OCI-LY7 (cell line): Measurements from ENCODE around the gene TSPAN17.

ENCODE experiments used
- EZH2phosphoT487 ChIP-seq: fragments of 200-600 bp; sonication (generic); IDR thresholded peaks from 2 replicates; pipeline ENCODE4 v1.6.1; 2018; ENCODE audit warnings: low read depth, borderline replicate concordance, mild to moderate bottlenecking, mixed run types, antibody characterized with exemption, low read length, moderate library complexity, mixed read lengths
- TF ChIP-seq, protein P1 (sequence below): fragments of 200-600 bp; sonication (generic); conservative IDR thresholded peaks from 2 replicates; pipeline ENCODE4 v1.5.1; 2014; ENCODE audit warnings: mild to moderate bottlenecking, antibody characterized with exemption, low read length, moderate library complexity, mixed read lengths

GRCh38 chr5:176646049-176646706, 1.1 kb upstream of the TSPAN17 start:
- TF ChIP-seq, protein P1, sequence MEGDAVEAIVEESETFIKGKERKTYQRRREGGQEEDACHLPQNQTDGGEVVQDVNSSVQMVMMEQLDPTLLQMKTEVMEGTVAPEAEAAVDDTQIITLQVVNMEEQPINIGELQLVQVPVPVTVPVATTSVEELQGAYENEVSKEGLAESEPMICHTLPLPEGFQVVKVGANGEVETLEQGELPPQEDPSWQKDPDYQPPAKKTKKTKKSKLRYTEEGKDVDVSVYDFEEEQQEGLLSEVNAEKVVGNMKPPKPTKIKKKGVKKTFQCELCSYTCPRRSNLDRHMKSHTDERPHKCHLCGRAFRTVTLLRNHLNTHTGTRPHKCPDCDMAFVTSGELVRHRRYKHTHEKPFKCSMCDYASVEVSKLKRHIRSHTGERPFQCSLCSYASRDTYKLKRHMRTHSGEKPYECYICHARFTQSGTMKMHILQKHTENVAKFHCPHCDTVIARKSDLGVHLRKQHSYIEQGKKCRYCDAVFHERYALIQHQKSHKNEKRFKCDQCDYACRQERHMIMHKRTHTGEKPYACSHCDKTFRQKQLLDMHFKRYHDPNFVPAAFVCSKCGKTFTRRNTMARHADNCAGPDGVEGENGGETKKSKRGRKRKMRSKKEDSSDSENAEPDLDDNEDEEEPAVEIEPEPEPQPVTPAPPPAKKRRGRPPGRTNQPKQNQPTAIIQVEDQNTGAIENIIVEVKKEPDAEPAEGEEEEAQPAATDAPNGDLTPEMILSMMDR, result no peak
- TF ChIP-seq EZH2phosphoT487, result no peak
